T-helper 1 cell treated with Interleukin-12 subunit alpha and Interleukin-12 subunit beta and Interleukin-4 antibody, amounts not matched to agents 30 μg/mL and 1 μg/mL, for 36 hours (primary cell): ENCODE data around the gene OOSP3.
"Not testable (repeated sequence)": the region's sequence is repeated elsewhere in the genome, so short reads cannot be mapped to it uniquely, and the experiment has no call there.

Experiments used
- H3K27ac Mint-ChIP-seq: one replicate; pipeline ENCODE4 v1.8.0; 2021; ENCODE audit warnings: mild to moderate bottlenecking, mixed read lengths
- H3K27me3 Mint-ChIP-seq: one replicate; pipeline ENCODE4 v1.8.0; 2021; ENCODE audit warnings: low read depth, mixed read lengths
- H3K36me3 Mint-ChIP-seq: one replicate; pipeline ENCODE4 v1.8.0; 2021; ENCODE audit warnings: low read depth, mixed read lengths
- H3K4me1 Mint-ChIP-seq: one replicate; pipeline ENCODE4 v1.8.0; 2021; ENCODE audit warnings: low read depth, mixed read lengths
- H3K4me3 Mint-ChIP-seq: one replicate; pipeline ENCODE4 v1.8.0; 2021; ENCODE audit warnings: mild to moderate bottlenecking, moderate library complexity, mixed read lengths
- H3K9me3 Mint-ChIP-seq: one replicate; pipeline ENCODE4 v1.8.0; 2021; ENCODE audit warnings: mixed read lengths

The OOSP3 gene

GRCh38 chr11:59859673-59860072 is 18.9 kb upstream of the OOSP3 start:
- peaks cover 8% of the 10 kb centered on the region for H3K27me3 Mint-ChIP-seq
- H3K4me3 Mint-ChIP-seq: no peak overlapping the region
- H3K36me3 Mint-ChIP-seq: no peaks in the 10 kb centered on the region
- peaks cover 15% of the 10 kb centered on the region for H3K4me1 Mint-ChIP-seq
- no peaks in the 10 kb centered on the region for H3K9me3 Mint-ChIP-seq
- no peak overlapping the region for H3K27ac Mint-ChIP-seq

DNA sequence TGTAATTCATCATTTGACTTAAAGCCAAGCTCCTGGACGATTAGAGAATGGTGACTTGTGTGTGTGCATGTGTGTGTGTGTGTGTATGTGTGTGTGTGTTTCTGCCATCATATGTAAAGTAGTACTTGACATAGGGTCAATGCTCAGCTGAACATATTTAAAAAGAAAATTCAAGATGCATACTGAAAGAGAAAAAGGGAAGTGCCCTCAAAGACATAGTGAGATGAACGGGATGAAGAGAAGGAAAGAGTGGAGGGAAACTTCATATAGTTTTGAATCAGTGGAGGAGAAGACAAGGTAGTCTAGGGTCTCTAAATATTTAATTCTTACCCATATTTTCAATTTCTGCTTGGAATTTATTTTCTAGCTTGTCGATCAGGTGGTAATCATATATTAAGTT is 16.3 kb upstream of the OOSP3 start:
- H3K27ac Mint-ChIP-seq: no peak overlapping the region
- no peak overlapping the region for H3K4me3 Mint-ChIP-seq
- H3K9me3 Mint-ChIP-seq: no peaks in the 10 kb centered on the region
- peaks cover 17% of the 10 kb centered on the region for H3K27me3 Mint-ChIP-seq
- no peaks in the 10 kb centered on the region for H3K36me3 Mint-ChIP-seq
- peaks cover 10% of the 10 kb centered on the region for H3K4me1 Mint-ChIP-seq

DNA sequence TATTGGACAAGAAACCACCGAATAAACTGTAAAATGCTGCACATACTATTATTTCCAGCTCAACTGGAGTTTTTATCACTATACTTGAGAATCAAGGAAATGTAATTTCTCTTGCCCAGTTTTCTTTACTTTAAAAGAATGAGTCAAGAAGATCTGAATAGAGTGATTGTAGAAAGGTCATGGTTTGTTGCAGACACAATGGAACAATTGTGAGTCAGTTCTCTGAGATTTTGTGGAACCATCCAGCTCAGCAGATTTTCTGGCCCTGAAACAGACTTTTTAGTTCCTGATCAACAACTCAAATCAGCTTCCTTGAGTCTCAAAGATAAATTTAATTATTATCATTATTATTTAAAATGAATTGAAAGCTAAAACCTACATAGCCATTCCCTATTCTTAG is 13.6 kb upstream of the OOSP3 start:
- Mint-ChIP-seq H3K9me3 (no peaks in the 10 kb centered on the region), H3K36me3 (no peaks in the 10 kb centered on the region), H3K4me1 (no peaks in the 10 kb centered on the region), H3K27me3 (peaks cover 19% of the 10 kb centered on the region), H3K4me3 (no peak overlapping the region), H3K27ac (no peak overlapping the region)

GRCh38 chr11:59866397-59866796 is 12.2 kb upstream of the OOSP3 start, which contains the start of gene TCN1:
TCN1 (minus strand) TSS chr11:59866487; CDS start chr11:59866470, 17 bp downstream.
- Mint-ChIP-seq H3K4me3 (no peak within 1 kb of the TSS), H3K9me3 (no peaks in the 10 kb centered on the region), H3K27me3 (peaks cover 12% of the 10 kb centered on the region), H3K27ac (no peak within 1 kb of the TSS), H3K4me1 (no peaks in the 10 kb centered on the region), H3K36me3 (no peaks in the 10 kb centered on the region)

DNA sequence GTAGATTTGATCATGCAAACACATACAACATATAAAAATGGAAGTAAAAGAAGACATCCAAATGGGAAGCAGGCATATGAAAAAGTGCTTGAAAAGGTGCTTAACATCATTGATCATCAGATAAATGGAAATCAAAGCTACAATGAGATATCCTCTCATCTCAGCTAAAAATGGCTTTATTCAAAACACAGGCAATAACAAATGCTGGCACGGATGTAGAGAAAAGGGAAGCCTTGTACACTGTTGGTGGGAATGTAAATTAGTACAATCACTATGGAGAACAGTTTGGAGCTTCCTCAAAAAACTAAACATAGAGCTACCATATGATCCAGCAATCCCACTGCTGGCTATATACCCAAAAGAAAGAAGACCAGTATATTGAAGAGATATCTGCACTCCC is 11.7 kb upstream of the OOSP3 start:
- Mint-ChIP-seq H3K4me1 (no peaks in the 10 kb centered on the region), H3K36me3 (no peaks in the 10 kb centered on the region), H3K27me3 (peaks cover 12% of the 10 kb centered on the region), H3K27ac (no peak overlapping the region), H3K4me3 (no peak overlapping the region), H3K9me3 (no peaks in the 10 kb centered on the region)

DNA sequence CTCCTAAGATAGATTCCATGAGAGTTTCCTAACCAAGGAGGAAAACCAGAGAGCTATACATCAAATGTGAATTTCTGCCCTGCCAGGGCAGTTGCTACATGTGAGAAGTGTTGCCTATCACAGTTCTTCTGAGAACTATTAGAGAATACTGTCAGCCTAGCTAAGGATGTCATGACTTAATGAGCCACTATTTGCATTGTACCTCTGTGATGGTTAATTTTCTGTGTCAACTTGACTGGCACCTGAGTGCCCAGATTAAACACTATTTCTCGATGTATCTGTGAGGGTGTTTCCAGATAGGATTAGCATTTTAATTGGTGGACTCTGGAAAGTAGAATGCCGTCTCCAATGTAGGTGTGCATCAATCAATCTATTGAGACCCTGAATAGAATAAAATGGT is 10.6 kb upstream of the OOSP3 start:
- peaks cover 12% of the 10 kb centered on the region for H3K27me3 Mint-ChIP-seq
- H3K36me3 Mint-ChIP-seq: no peaks in the 10 kb centered on the region
- no peaks in the 10 kb centered on the region for H3K9me3 Mint-ChIP-seq
- no peak overlapping the region for H3K4me3 Mint-ChIP-seq
- no peak overlapping the region for H3K27ac Mint-ChIP-seq
- H3K4me1 Mint-ChIP-seq: no peaks in the 10 kb centered on the region

DNA sequence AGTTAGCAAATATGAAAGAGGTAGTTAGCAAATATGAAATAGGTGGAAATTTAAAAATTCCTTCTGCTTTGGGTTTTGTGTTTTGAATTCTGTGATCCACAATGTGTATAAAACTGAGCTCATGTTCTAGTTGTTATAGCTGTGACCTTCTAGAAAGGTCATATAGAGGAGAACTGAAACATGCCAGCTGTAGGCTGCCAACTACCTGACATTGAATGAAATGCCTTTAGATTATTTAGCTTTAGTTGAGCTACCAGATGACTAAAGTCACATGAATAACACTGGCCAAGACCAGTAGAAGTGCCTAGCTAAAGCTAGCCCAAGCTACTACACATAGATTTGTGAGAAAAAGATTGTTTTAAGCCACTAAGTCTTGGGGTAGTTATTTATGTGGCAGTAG is 6.5 kb upstream of the OOSP3 start:
- Mint-ChIP-seq H3K9me3 (no peaks in the 10 kb centered on the region), H3K27ac (no peak overlapping the region), H3K36me3 (no peaks in the 10 kb centered on the region), H3K4me3 (no peak overlapping the region), H3K27me3 (peaks cover 4% of the 10 kb centered on the region), H3K4me1 (no peaks in the 10 kb centered on the region)

GRCh38 chr11:59875856-59876519 is 2.6 kb upstream of the OOSP3 start:
- no peak overlapping the region for H3K4me3 Mint-ChIP-seq
- no peaks in the 10 kb centered on the region for H3K9me3 Mint-ChIP-seq
- no peaks in the 10 kb centered on the region for H3K36me3 Mint-ChIP-seq
- peaks cover 3% of the 10 kb centered on the region for H3K27me3 Mint-ChIP-seq
- no peaks in the 10 kb centered on the region for H3K4me1 Mint-ChIP-seq
- H3K27ac Mint-ChIP-seq: no peak overlapping the region

- H3K9me3 Mint-ChIP-seq: no peaks in the 10 kb centered on the region
- H3K27ac Mint-ChIP-seq: no peak overlapping the region
- H3K27me3 Mint-ChIP-seq: peaks cover 3% of the 10 kb centered on the region
- no peaks in the 10 kb centered on the region for H3K36me3 Mint-ChIP-seq
- no peak overlapping the region for H3K4me3 Mint-ChIP-seq
- H3K4me1 Mint-ChIP-seq: no peaks in the 10 kb centered on the region
Measured at GRCh38 chr11:59877325-59877724, 1.3 kb upstream of the OOSP3 start.

- Mint-ChIP-seq H3K4me1 (no peaks in the 10 kb centered on the region), H3K9me3 (no peaks in the 10 kb centered on the region), H3K27ac (no peak overlapping the region), H3K27me3 (peaks cover 3% of the 10 kb centered on the region), H3K36me3 (no peaks in the 10 kb centered on the region), H3K4me3 (no peak overlapping the region)
Measured at GRCh38 chr11:59877784-59878183, 798 bp upstream of the OOSP3 start.

DNA sequence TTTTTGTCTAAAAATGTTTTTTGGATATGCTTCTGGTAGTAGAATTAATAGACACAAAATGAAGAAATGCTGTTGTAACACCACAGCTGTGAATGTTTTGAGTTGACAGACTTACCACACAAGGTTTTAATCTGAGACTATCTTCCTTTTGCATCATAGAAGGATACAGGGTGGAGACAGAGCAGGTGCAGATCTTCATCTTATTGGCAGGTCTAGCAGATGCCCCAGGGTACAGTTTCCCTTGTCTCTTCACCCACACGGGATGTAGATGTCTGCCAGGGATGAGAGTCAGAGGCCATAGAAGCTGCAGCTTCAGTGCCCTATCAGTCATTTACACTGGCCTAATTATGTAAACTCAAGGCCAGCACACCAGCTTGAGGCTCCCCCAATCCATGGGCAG is 985 bp downstream of the OOSP3 start:
- Mint-ChIP-seq H3K36me3 (no peaks in the 10 kb centered on the region), H3K4me1 (no peaks in the 10 kb centered on the region), H3K4me3 (no peak overlapping the region), H3K27ac (no peak overlapping the region), H3K27me3 (peaks cover 3% of the 10 kb centered on the region), H3K9me3 (no peaks in the 10 kb centered on the region)

DNA sequence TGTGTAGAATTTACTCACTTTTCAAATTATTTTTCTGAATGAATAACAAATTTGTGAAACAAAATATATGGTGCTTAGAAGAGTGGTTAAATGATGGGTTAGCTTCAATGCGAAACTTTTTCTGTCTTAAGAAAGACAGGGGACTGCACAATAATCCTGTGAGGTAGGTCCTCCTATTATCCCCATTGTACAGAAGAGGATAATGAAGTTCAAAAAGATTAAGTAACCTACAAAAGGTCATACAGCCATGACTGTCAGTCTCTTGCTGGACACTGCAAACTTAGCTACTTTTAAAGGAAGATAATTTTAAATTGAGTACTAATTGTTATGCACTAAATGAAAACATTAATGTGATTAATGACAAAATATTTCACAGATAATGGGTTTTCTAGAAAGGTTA is 5.0 kb downstream of the OOSP3 start:
- H3K27ac Mint-ChIP-seq: no peak overlapping the region
- H3K36me3 Mint-ChIP-seq: no peaks in the 10 kb centered on the region
- H3K4me1 Mint-ChIP-seq: no peaks in the 10 kb centered on the region
- no peak overlapping the region for H3K4me3 Mint-ChIP-seq
- peaks cover 20% of the 10 kb centered on the region for H3K9me3 Mint-ChIP-seq
- no peaks in the 10 kb centered on the region for H3K27me3 Mint-ChIP-seq

- H3K4me3 Mint-ChIP-seq, H3K27ac Mint-ChIP-seq, H3K36me3 Mint-ChIP-seq, H3K4me1 Mint-ChIP-seq, H3K27me3 Mint-ChIP-seq: not testable (repeated sequence)
- H3K9me3 Mint-ChIP-seq: peaks cover 44% of the 10 kb centered on the region
Measured at GRCh38 chr11:59887156-59887555, 8.6 kb downstream of the OOSP3 start.

GRCh38 chr11:59891781-59892181 is 13.2 kb downstream of the OOSP3 start:
- no peaks in the 10 kb centered on the region for H3K36me3 Mint-ChIP-seq
- no peaks in the 10 kb centered on the region for H3K27me3 Mint-ChIP-seq
- H3K27ac Mint-ChIP-seq: no peak overlapping the region
- H3K4me3 Mint-ChIP-seq: no peak overlapping the region
- H3K4me1 Mint-ChIP-seq: no peaks in the 10 kb centered on the region
- peaks cover 38% of the 10 kb centered on the region for H3K9me3 Mint-ChIP-seq

DNA sequence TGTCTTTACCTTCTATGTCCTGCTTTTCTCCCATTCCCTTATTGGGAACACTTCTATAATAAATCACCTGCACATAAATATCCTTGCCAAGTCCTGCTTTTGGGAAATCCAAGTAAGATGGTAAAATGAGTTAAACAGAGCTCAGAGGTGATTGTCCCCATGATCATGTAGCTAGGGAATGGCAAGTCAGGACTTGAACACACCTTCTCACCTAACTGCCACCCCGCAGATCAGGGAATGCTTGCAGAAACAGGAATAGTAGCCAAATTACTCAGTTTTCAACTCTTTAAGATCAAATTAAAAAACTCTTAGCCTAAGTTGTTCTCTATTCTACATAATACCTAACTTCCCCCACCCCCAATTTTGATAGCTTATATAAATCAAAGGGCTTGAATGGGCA is 16.0 kb downstream of the OOSP3 start:
- H3K36me3 Mint-ChIP-seq: no peaks in the 10 kb centered on the region
- no peaks in the 10 kb centered on the region for H3K27me3 Mint-ChIP-seq
- peaks cover 14% of the 10 kb centered on the region for H3K9me3 Mint-ChIP-seq
- no peak overlapping the region for H3K27ac Mint-ChIP-seq
- no peak overlapping the region for H3K4me3 Mint-ChIP-seq
- H3K4me1 Mint-ChIP-seq: no peaks in the 10 kb centered on the region

- Mint-ChIP-seq H3K36me3 (no peaks in the 10 kb centered on the region), H3K9me3 (no peaks in the 10 kb centered on the region), H3K27me3 (no peaks in the 10 kb centered on the region), H3K27ac (no peak overlapping the region), H3K4me1 (no peaks in the 10 kb centered on the region), H3K4me3 (no peak overlapping the region)
Measured at GRCh38 chr11:59898046-59898445, 19.5 kb downstream of the OOSP3 start.
